K562 (cell line): ENCODE results near the gene SHC1. TPM values are rescaled to one million over a fixed set of nuclear protein-coding genes. Genes with fewer than 3 reads are reported as not detected.

Source experiments
- ATAC-seq: fragments of 200-7000 bp; cut with Tn5 transposase; 3 replicates; pipeline ENCODE4 v1.9.1; 2020; ENCODE audit warnings: moderate library complexity
- BruUV-seq: library from RNA; stranded (reverse); fragments of 400-500 nt; replicated peaks from 2 replicates; lab custom pipeline; 2021; lab: Mats Ljungman, UMichigan
- CTCF ChIA-PET: fragments of 300-600 bp; formaldehyde crosslinking; extraction: SDS; loops from one replicate; lab custom pipeline; 2021; ENCODE audit warnings: low intra/inter-chr PET ratio; lab: Yijun Ruan, JAX
- POLR2A ChIA-PET: fragments of 300-600, 350-650 bp; sonication (Branson Sonifier 250); formaldehyde crosslinking; extraction: SDS; loops from one replicate; lab custom pipeline; 2021; ENCODE audit warnings: antibody characterized with exemption, inconsistent platforms; lab: Yijun Ruan, JAX
- DNase-seq, 4 experiments: peaks; one replicate each; pipeline versions ENCODE4 v3.0.0 to v3.0.0-alpha.2; 2011 to 2018; ENCODE audit warnings: low spot score in 3 of 4, mixed read lengths in 3 of 4; ENCODE audit errors: extremely low read depth in 1 of 4
- FAIRE-seq: peaks from 2 replicates; lab custom pipeline; 2011; peaks lifted over from hg19 to GRCh38; lab: Jason Lieb, UNC
- H2AFZ ChIP-seq: 2 replicates; pipeline ENCODE4 v1.6.0; 2011; ENCODE audit warnings: low read depth, low read length, control low read depth, inconsistent platforms
- H3K27ac ChIP-seq: fragments of 200-600 bp; 3 replicates; pipeline ENCODE4 v1.8.0; 2011; ENCODE audit warnings: low read depth, mild to moderate bottlenecking, control low read depth, inconsistent platforms, low read length, moderate library complexity, mixed read lengths; ENCODE audit errors: extremely low read depth
- H3K27me3 ChIP-seq, 2 experiments: fragments of 300-600 bp in 1 of 2; 2 replicates in 1 of 2; 3 replicates in 1 of 2; pipeline versions ENCODE4 v1.6.0 to v1.8.0; 2011; ENCODE audit warnings: inconsistent platforms in 2 of 2, low read length in 2 of 2, mild to moderate bottlenecking in 1 of 2, mixed read lengths in 1 of 2, moderate library complexity in 1 of 2; ENCODE audit not compliant: control insufficient read depth in 2 of 2, insufficient read depth in 2 of 2
- H3K36me3 ChIP-seq: fragments of 300-600 bp; 3 replicates; pipeline ENCODE4 v1.8.0; 2011; ENCODE audit warnings: mild to moderate bottlenecking, low read length, inconsistent platforms; ENCODE audit not compliant: control insufficient read depth, insufficient read depth
- H3K4me1 ChIP-seq, 2 experiments: fragments of 200-600 bp in 1 of 2; replicated peaks in 1 of 2; 2 replicates in 1 of 2; 3 replicates in 1 of 2; pipeline versions ENCODE4 v1.5.1 to v1.8.0; 2011; ENCODE audit warnings: inconsistent platforms in 2 of 2, low read length in 2 of 2, mild to moderate bottlenecking in 1 of 2, mixed read lengths in 1 of 2, moderate library complexity in 1 of 2; ENCODE audit not compliant: control insufficient read depth in 2 of 2, insufficient read depth in 2 of 2
- H3K4me2 ChIP-seq: 2 replicates; pipeline ENCODE4 v1.6.1; 2011; ENCODE audit warnings: low read length, control low read depth, inconsistent platforms, mixed read lengths; ENCODE audit not compliant: insufficient read depth
- H3K4me3 ChIP-seq: fragments of 200-600 bp; sonication (generic), shearing (Covaris generic); 2 replicates; pipeline ENCODE4 v1.5.1; 2016; ENCODE audit warnings: control low read depth, inconsistent platforms
- H3K79me2 ChIP-seq: fragments of 200-600 bp; 3 replicates; pipeline ENCODE4 v1.8.0; 2011; ENCODE audit warnings: low read length, inconsistent platforms; ENCODE audit not compliant: control insufficient read depth, insufficient read depth
- H3K9ac ChIP-seq, 2 experiments: 2 replicates each; pipeline versions ENCODE4 v1.6.0 to v1.6.1; 2011; ENCODE audit warnings: low read depth in 2 of 2, low read length in 2 of 2, control low read depth in 1 of 2, inconsistent platforms in 1 of 2, mild to moderate bottlenecking in 1 of 2, mixed read lengths in 1 of 2; ENCODE audit not compliant: insufficient read depth in 1 of 2
- H3K9me1 ChIP-seq: one replicate; pipeline ENCODE4 v1.6.0; 2011; ENCODE audit warnings: inconsistent platforms, mild to moderate bottlenecking, low read length, moderate library complexity; ENCODE audit not compliant: control insufficient read depth, insufficient read depth
- H3K9me3 ChIP-seq: replicated peaks from 2 replicates; pipeline ENCODE4 v1.5.1; 2011; ENCODE audit warnings: low read depth, low read length, inconsistent platforms; ENCODE audit not compliant: control insufficient read depth, insufficient read depth
- H4K20me1 ChIP-seq: replicated peaks from 2 replicates; pipeline ENCODE4 v1.6.1; 2011; ENCODE audit warnings: low read length, inconsistent platforms, mixed read lengths; ENCODE audit not compliant: control insufficient read depth, insufficient read depth
- BRD9 ChIP-seq: fragments of 450-650 bp; IDR thresholded peaks from 2 replicates; pipeline ENCODE4 v1.6.1; 2018; ENCODE audit warnings: low read depth; ENCODE audit not compliant: partially characterized antibody
- BRF2 ChIP-seq: IDR thresholded peaks from 3 replicates; pipeline ENCODE4 v1.6.1; 2011; ENCODE audit warnings: borderline replicate concordance, mild to moderate bottlenecking; ENCODE audit not compliant: insufficient read length, insufficient read depth
- CHD1 ChIP-seq: fragments of 200-600 bp; sonication (generic); IDR thresholded peaks from one replicate; pipeline ENCODE4 v1.6.1; 2012; ENCODE audit warnings: mild to moderate bottlenecking, moderate library complexity, low read length, inconsistent platforms
- ESRRB ChIP-seq: fragments of 250-450 bp; sonication (Bioruptor Pico); IDR thresholded peaks from 2 replicates; pipeline ENCODE4 v1.5.0; 2020; ENCODE audit warnings: mild to moderate bottlenecking, moderate library complexity, borderline replicate concordance
- HDGF ChIP-seq: fragments of 450-650 bp; IDR thresholded peaks from 2 replicates; pipeline ENCODE4 v1.6.1; 2016
- HMG20B ChIP-seq: fragments of 250-450 bp; sonication (Bioruptor Pico); IDR thresholded peaks from 2 replicates; pipeline ENCODE4 v1.5.0; 2021; ENCODE audit warnings: mild to moderate bottlenecking
- HMGN3 ChIP-seq: IDR thresholded peaks from 2 replicates; pipeline ENCODE4 v1.6.1; 2011; ENCODE audit warnings: borderline replicate concordance, low read depth, mild to moderate bottlenecking, mixed read lengths, low read length; ENCODE audit not compliant: insufficient read length; ENCODE audit errors: extremely low read depth
- MCM3 ChIP-seq: fragments of 450-650 bp; IDR thresholded peaks from 2 replicates; pipeline ENCODE4 v1.6.1; 2016
- MYNN ChIP-seq, 2 experiments: sonication (generic); formaldehyde crosslinking in 1 of 2; IDR thresholded peaks; 2 replicates each; pipeline versions ENCODE4 v1.5.0 to v1.6.1; 2016 to 2020; ENCODE audit warnings: antibody characterized with exemption in 1 of 2, missing genetic modification reagents in 1 of 2
- NUFIP1 ChIP-seq: fragments of 450-650 bp; IDR thresholded peaks from 2 replicates; pipeline ENCODE4 v1.6.1; 2018; ENCODE audit not compliant: partially characterized antibody
- TRIM28 ChIP-seq: fragments of 450-650 bp; IDR thresholded peaks from 2 replicates; pipeline ENCODE4 v1.6.1; 2017
- ZBTB1 ChIP-seq: sonication (generic); formaldehyde crosslinking; IDR thresholded peaks from 2 replicates; pipeline ENCODE4 v1.8.1; 2023; ENCODE audit warnings: missing genetic modification reagents, low read depth, mild to moderate bottlenecking, borderline replicate concordance
- ZBTB43 ChIP-seq: sonication (generic); formaldehyde crosslinking; IDR thresholded peaks from 2 replicates; pipeline ENCODE4 v1.8.0; 2023; ENCODE audit warnings: mild to moderate bottlenecking, missing genetic modification reagents
- ZNF217 ChIP-seq: sonication (generic); formaldehyde crosslinking; IDR thresholded peaks from 2 replicates; pipeline ENCODE4 v1.8.0; 2022; ENCODE audit warnings: mild to moderate bottlenecking, missing genetic modification reagents
- ZNF449 ChIP-seq: fragments of 250-450 bp; sonication (Bioruptor Pico); IDR thresholded peaks from 2 replicates; pipeline ENCODE4 v1.8.0; 2022; ENCODE audit warnings: moderate library complexity, mild to moderate bottlenecking, inconsistent platforms
- WGBS: fragments of 100-300 bp; shearing (Covaris generic); methylation state at CpG from one replicate; pipeline ENCODE4 v1.1.6; 2016; ENCODE audit warnings: low coverage, mixed read lengths; ENCODE audit not compliant: insufficient coverage; ENCODE audit errors: missing lambda C conversion rate; 5-methylcytosine and 5-hydroxymethylcytosine counted together
- in situ Hi-C: fragments of 300-500 bp; cut with MboI; formaldehyde crosslinking; loops from 4 replicates; pipeline ENCODE4 v1.15.0; 2018; ENCODE audit warnings: inconsistent platforms, mixed read lengths
- intact Hi-C: fragments of 100-400 bp; cut with micrococcal nuclease; formaldehyde crosslinking; loops from 2 replicates; pipeline ENCODE4 v1.14.2; 2022
- polyA plus RNA-seq, 8 experiments: library from polyadenylated mRNA; depleted of rRNA in 4 of 8; stranded (reverse) in 5 of 8; unstranded in 3 of 8; fragments of >200 nt; fragmentation: Nextera tagmentation in 2 of 8; fragmentation: Illumina TruSeq in 1 of 8; extraction: Ambion mirVana in 2 of 8; extraction: Trizol in 1 of 8; gene quantifications; 2 replicates each; pipeline versions ENCODE4 v1.2.1 to v1.2.3, GENCODE V29; 2011 to 2014; ENCODE audit warnings: inconsistent platforms in 1 of 8, missing spikeins in 1 of 8
- total RNA-seq, 7 experiments: library from RNA; depleted of rRNA in 6 of 7; stranded (reverse); fragments of >200 nt in 6 of 7; fragmentation: Illumina TruSeq in 2 of 7; extraction: Trizol in 2 of 7; gene quantifications; 2 replicates each; pipeline versions ENCODE4 v1.2.1 to v1.2.3, GENCODE V29; 2011 to 2021; ENCODE audit warnings: low replicate concordance in 1 of 7

The SHC1 gene
- total and polyA plus RNA-seq, 9 of the 15 experiments (the other 6 are each of a cell fraction or from before 2014, with no cell fraction given), result 4.1 to 113 (median 51.9) TPM

- ChIA-PET CTCF (no interaction called here), POLR2A (interaction anchor here (0.6 to 1.5 kb wide), 2 partner anchors 19 to 39 kb away, joined by 3 read pairs; no protein-coding TSS in a partner anchor)
- Histone ChIP-seq H3K4me2 (peak within 1 kb of the TSS; percentile 99), H2AFZ (peak within 1 kb of the TSS; percentile 95), H4K20me1 (peaks cover 3% of the 10 kb centered on the region; the same call in 1 of the 2 replicates), H3K9me1 (no peaks in the 10 kb centered on the region), H3K9ac (peak within 1 kb of the TSS; percentile 99), H3K9me3 (no peaks in the 10 kb centered on the region), H3K4me3 (peak within 1 kb of the TSS; percentile 97), H3K79me2 (peaks cover 58% of the 10 kb centered on the region), H3K36me3 (peaks cover 33% of the 10 kb centered on the region; the same call in 2 of the 3 replicates), H3K27me3 (no peaks in the 10 kb centered on the region), H3K4me1 (peaks cover 45 to 74% of the 10 kb centered on the region in 2 experiments), H3K27ac (peak within 1 kb of the TSS; percentile 99)
- no TSS peak for BruUV-seq
- 2% methylated on average over 13 of the region's 35 CpGs for WGBS
- FAIRE-seq, result peak; percentile 32
- in situ Hi-C loops, result no loop called here
- DNase-seq, result peak; percentile 48 to 79 (median 58)
- peak; percentile 0; the same call in 1 of the 3 replicates for ATAC-seq
- intact Hi-C loops, result loop anchor here (1.0 to 5.0 kb wide), 4 partner anchors 15 to 445 kb away; partner anchors contain the start of genes EFNA3 and UBE2Q1
- TF ChIP-seq ZNF449, result no peak
- no peak for TF ChIP-seq NUFIP1
- no peak for TF ChIP-seq ZBTB1 (CRISPR knock-in tag)
- peak; percentile 22 for TF ChIP-seq BRD9
- TF ChIP-seq ZNF217 (CRISPR knock-in tag), result no peak
- no peak for TF ChIP-seq HMG20B (CRISPR knock-in tag)
- no peak for TF ChIP-seq MCM3
- peak; percentile 28 for TF ChIP-seq HMGN3
- TF ChIP-seq CHD1, result peak; percentile 69
- TF ChIP-seq BRF2, result no peak
- TF ChIP-seq TRIM28, result no peak
- no peak for TF ChIP-seq ZBTB43 (CRISPR knock-in tag)
- TF ChIP-seq MYNN (IDR thresholded peaks at IDR 0.05), result no peak
- TF ChIP-seq MYNN (CRISPR knock-in tag; IDR thresholded peaks at IDR 0.05), result 0 out of 2 replicates have a peak, but pooled peaks have one; percentile 8
- TF ChIP-seq HDGF, result 0 out of 2 replicates have a peak, but pooled peaks have one; percentile 22
- TF ChIP-seq ESRRB (CRISPR knock-in tag), result no peak
These were observed 32.1 kb upstream of the SHC1 start, which contains the start of gene ZBTB7B for GRCh38 chr1:155002464-155003226. Gene ZBTB7B, plus strand, starts transcription at chr1:155002802. Its CDS starts 11,859 bp downstream, at chr1:155014661.
